A172 (cell line): ENCODE data around the gene AWAT2. TPM values are rescaled to one million over a fixed set of nuclear protein-coding genes. Genes with fewer than 3 reads are reported as not detected.

Experiments used
- DNase-seq: peaks from one replicate; pipeline ENCODE4 v3.0.0-alpha.2; 2015; ENCODE audit warnings: low spot score
- total RNA-seq: library from RNA; depleted of rRNA; stranded (reverse); fragments of >200 nt; shearing (Covaris generic); gene quantifications from 2 replicates; pipeline ENCODE4 v1.2.3, GENCODE V29; 2014; rRNA removed

AWAT2 gene
- total RNA-seq, 1 experiment from 2014 or later, result not detected

- no peak for DNase-seq
Measured at GRCh38 chrX:69996113-69996468, 53.6 kb downstream of the AWAT2 start.

- DNase-seq, result no peak
Measured at GRCh38 chrX:69995362-69996112, 54.2 kb downstream of the AWAT2 start.

- DNase-seq, result no peak
Measured at GRCh38 chrX:69993494-69993893, 56.2 kb downstream of the AWAT2 start.

- DNase-seq, result no peak
Measured at GRCh38 chrX:69991685-69992084, 58.1 kb downstream of the AWAT2 start.

Other genes starting within 250 kb of the AWAT2 start
- not detected in 2 replicates for gene OTUD6A, start 12.5 kb upstream of the AWAT2 start, total RNA-seq
- gene IGBP1, start 83.5 kb upstream of the AWAT2 start, total RNA-seq, result 44.1 and 45.0 TPM in 2 replicates
- not detected in 2 replicates for gene DGAT2L6, start 127.5 kb upstream of the AWAT2 start, total RNA-seq
- gene AWAT1, start 184.7 kb upstream of the AWAT2 start, total RNA-seq, result not detected in 2 replicates
- gene P2RY4, start 210.3 kb upstream of the AWAT2 start, total RNA-seq, result not detected in 2 replicates
- gene ARR3, start 218.4 kb upstream of the AWAT2 start, total RNA-seq, result not detected in 2 replicates
- not detected in 2 replicates for gene RAB41, start 232.2 kb upstream of the AWAT2 start, total RNA-seq
- gene PDZD11, start 240.0 kb upstream of the AWAT2 start, total RNA-seq, result 105 and 113 TPM in 2 replicates
- 44.8 and 51.2 TPM in 2 replicates for gene KIF4A, start 240.2 kb upstream of the AWAT2 start, total RNA-seq